CD4-positive, CD25-positive, alpha-beta regulatory T cell (primary cell): Measurements from ENCODE around the gene OXTR. TPM values are rescaled to one million over a fixed set of nuclear protein-coding genes. Genes with fewer than 3 reads are reported as not detected.

Experiments
- ATAC-seq, 2 donors: fragments of 150-1000 bp; cut with Tn5 transposase; one replicate each; pipeline ENCODE4 v1.10.0; 2021; ENCODE audit warnings: low read depth in 2 of 2, moderate number of reproducible peaks in 2 of 2, moderate library complexity in 1 of 2
- DNase-seq, 3 donors: peaks; one replicate each; pipeline versions ENCODE4 v3.0.0 to v3.0.0-alpha.2; 2012 to 2022; ENCODE audit warnings: mixed read lengths in 1 of 3
- H3K27ac ChIP-seq: one replicate; pipeline ENCODE4 v1.7.0; 2013; ENCODE audit warnings: mild to moderate bottlenecking, low read length; ENCODE audit not compliant: insufficient read depth, poor library complexity, severe bottlenecking
- H3K27me3 ChIP-seq: one replicate; pipeline ENCODE4 v1.7.0; 2013; ENCODE audit warnings: low read length; ENCODE audit not compliant: control insufficient read depth, insufficient read depth
- H3K36me3 ChIP-seq: one replicate; pipeline ENCODE4 v1.7.0; 2013; ENCODE audit warnings: mild to moderate bottlenecking, low read length, moderate library complexity; ENCODE audit not compliant: control insufficient read depth, insufficient read depth
- H3K4me1 ChIP-seq: 2 replicates; pipeline ENCODE4 v1.7.0; 2013; ENCODE audit warnings: mild to moderate bottlenecking, low read length; ENCODE audit not compliant: insufficient read depth, control insufficient read depth, poor library complexity, severe bottlenecking
- H3K4me3 ChIP-seq: one replicate; pipeline ENCODE4 v1.7.0; 2013; ENCODE audit warnings: low read depth, mild to moderate bottlenecking, low read length, moderate library complexity
- H3K9me3 ChIP-seq, 2 experiments: 1 replicate in 1 of 2; 2 replicates in 1 of 2; pipeline ENCODE4 v1.7.0; 2013; ENCODE audit warnings: low read length in 2 of 2, mild to moderate bottlenecking in 1 of 2, moderate library complexity in 1 of 2; ENCODE audit not compliant: control insufficient read depth in 2 of 2
- H3K27ac Mint-ChIP-seq, 3 donors: one replicate each; pipeline ENCODE4 v1.8.0; 2020 to 2022; ENCODE audit warnings: mild to moderate bottlenecking in 3 of 3, mixed read lengths in 3 of 3, moderate library complexity in 2 of 3
- H3K27me3 Mint-ChIP-seq: one replicate; pipeline ENCODE4 v1.8.0; 2022; ENCODE audit warnings: mild to moderate bottlenecking, mixed read lengths
- H3K36me3 Mint-ChIP-seq: one replicate; pipeline ENCODE4 v1.8.0; 2020; ENCODE audit warnings: mixed read lengths
- H3K4me1 Mint-ChIP-seq, 4 donors: one replicate each; pipeline ENCODE4 v1.8.0; 2020 to 2022; ENCODE audit warnings: mixed read lengths in 4 of 4, mild to moderate bottlenecking in 1 of 4
- H3K4me3 Mint-ChIP-seq, 4 donors: one replicate each; pipeline ENCODE4 v1.8.0; 2020 to 2022; ENCODE audit warnings: mild to moderate bottlenecking in 4 of 4, mixed read lengths in 4 of 4, moderate library complexity in 3 of 4
- H3K9me3 Mint-ChIP-seq, 7 donors: one replicate each; pipeline ENCODE4 v1.8.0; 2020 to 2022; ENCODE audit warnings: mixed read lengths in 7 of 7, mild to moderate bottlenecking in 3 of 7, moderate library complexity in 2 of 7
- polyA plus RNA-seq, 4 donors: library from polyadenylated mRNA; unstranded; fragments of 300-500 nt; fragmentation: Illumina TruSeq; gene quantifications; one replicate each; pipeline ENCODE4 v1.2.3, GENCODE V29; 2021
- total RNA-seq: library from RNA; stranded (reverse); gene quantifications from one replicate; pipeline ENCODE4 v1.2.3, GENCODE V29; 2022

OXTR gene
- total and polyA plus RNA-seq, 5 donors from 2014 or later = 0.17 TPM; not detected in 4

GRCh38 chr3:8759038-8759707 is 10.2 kb downstream of the OXTR start:
- peaks cover 6% of the 10 kb centered on the region for H3K27me3 Mint-ChIP-seq
- Histone ChIP-seq H3K27ac (no peak overlapping the region), H3K4me1 (no peaks in the 10 kb centered on the region), H3K36me3 (no peaks in the 10 kb centered on the region), H3K27me3 (no peaks in the 10 kb centered on the region), H3K9me3 (no peaks in the 10 kb centered on the region), H3K4me3 (no peak overlapping the region)
- H3K27ac Mint-ChIP-seq = no peak overlapping the region
- DNase-seq (no peak), ATAC-seq (no peak)
- no peaks in the 10 kb centered on the region for H3K9me3 Mint-ChIP-seq
- peaks cover 0 to 2% (median 0%) of the 10 kb centered on the region in 4 donors for H3K4me1 Mint-ChIP-seq
- H3K4me3 Mint-ChIP-seq = no peak overlapping the region
- H3K36me3 Mint-ChIP-seq = no peaks in the 10 kb centered on the region

- H3K4me1 Mint-ChIP-seq = peaks cover 0 to 2% (median 0%) of the 10 kb centered on the region in 4 donors
- H3K36me3 Mint-ChIP-seq = no peaks in the 10 kb centered on the region
- H3K27ac Mint-ChIP-seq = no peak overlapping the region
- DNase-seq (no peak), ATAC-seq (no peak)
- H3K9me3 Mint-ChIP-seq = no peaks in the 10 kb centered on the region
- Histone ChIP-seq H3K27ac (no peak overlapping the region), H3K36me3 (no peaks in the 10 kb centered on the region), H3K27me3 (no peaks in the 10 kb centered on the region), H3K4me3 (no peak overlapping the region), H3K9me3 (no peaks in the 10 kb centered on the region), H3K4me1 (no peaks in the 10 kb centered on the region)
- H3K27me3 Mint-ChIP-seq = peaks cover 6% of the 10 kb centered on the region
- no peak overlapping the region for H3K4me3 Mint-ChIP-seq
Observed at GRCh38 chr3:8757551-8758518, 11.6 kb downstream of the OXTR start.

GRCh38 chr3:8756671-8757070 is 12.7 kb downstream of the OXTR start:
- H3K27ac Mint-ChIP-seq = no peak overlapping the region
- Histone ChIP-seq H3K36me3 (no peaks in the 10 kb centered on the region), H3K27ac (no peak overlapping the region), H3K4me1 (no peaks in the 10 kb centered on the region), H3K4me3 (no peak overlapping the region), H3K27me3 (no peaks in the 10 kb centered on the region), H3K9me3 (no peaks in the 10 kb centered on the region)
- no peaks in the 10 kb centered on the region for H3K36me3 Mint-ChIP-seq
- H3K4me3 Mint-ChIP-seq = no peak overlapping the region
- DNase-seq (no peak), ATAC-seq (no peak)
- no peaks in the 10 kb centered on the region for H3K9me3 Mint-ChIP-seq
- H3K4me1 Mint-ChIP-seq = peaks cover 0 to 2% (median 0%) of the 10 kb centered on the region in 4 donors
- peaks cover 6% of the 10 kb centered on the region for H3K27me3 Mint-ChIP-seq

GRCh38 chr3:8755564-8756237 is 13.7 kb downstream of the OXTR start:
- Mint-ChIP-seq H3K27me3 (peaks cover 6% of the 10 kb centered on the region), H3K4me1 (peaks cover 0 to 2% (median 0%) of the 10 kb centered on the region in 4 donors), H3K36me3 (no peaks in the 10 kb centered on the region), H3K9me3 (no peaks in the 10 kb centered on the region), H3K4me3 (no peak overlapping the region), H3K27ac (no peak overlapping the region)
- ATAC-seq = no peak
- no peaks in the 10 kb centered on the region for H3K4me1 ChIP-seq
- no peak overlapping the region for H3K27ac ChIP-seq
- no peaks in the 10 kb centered on the region for H3K9me3 ChIP-seq
- no peak overlapping the region for H3K4me3 ChIP-seq
- H3K36me3 ChIP-seq = no peaks in the 10 kb centered on the region
- no peak for DNase-seq
- no peaks in the 10 kb centered on the region for H3K27me3 ChIP-seq

GRCh38 chr3:8755097-8755496 is 14.3 kb downstream of the OXTR start:
- Histone ChIP-seq H3K9me3 (no peaks in the 10 kb centered on the region), H3K4me1 (no peaks in the 10 kb centered on the region), H3K27me3 (no peaks in the 10 kb centered on the region), H3K4me3 (no peak overlapping the region), H3K27ac (no peak overlapping the region), H3K36me3 (no peaks in the 10 kb centered on the region)
- DNase-seq = no peak
- H3K9me3 Mint-ChIP-seq = no peaks in the 10 kb centered on the region
- H3K4me1 Mint-ChIP-seq = peaks cover 0 to 2% (median 0%) of the 10 kb centered on the region in 4 donors
- H3K4me3 Mint-ChIP-seq = no peak overlapping the region
- H3K27me3 Mint-ChIP-seq = peaks cover 6% of the 10 kb centered on the region
- H3K27ac Mint-ChIP-seq = no peak overlapping the region
- H3K36me3 Mint-ChIP-seq = no peaks in the 10 kb centered on the region
- ATAC-seq = no peak

- H3K36me3 ChIP-seq = no peaks in the 10 kb centered on the region
- Mint-ChIP-seq H3K4me3 (no peak overlapping the region), H3K9me3 (no peaks in the 10 kb centered on the region), H3K27me3 (peaks cover 6% of the 10 kb centered on the region), H3K36me3 (no peaks in the 10 kb centered on the region), H3K27ac (no peak overlapping the region), H3K4me1 (no peaks in the 10 kb centered on the region)
- ATAC-seq (no peak), DNase-seq (no peak)
- no peaks in the 10 kb centered on the region for H3K4me1 ChIP-seq
- H3K4me3 ChIP-seq = no peak overlapping the region
- no peak overlapping the region for H3K27ac ChIP-seq
- H3K27me3 ChIP-seq = no peaks in the 10 kb centered on the region
- no peaks in the 10 kb centered on the region for H3K9me3 ChIP-seq
Observed at GRCh38 chr3:8752832-8753231, 16.6 kb downstream of the OXTR start.

GRCh38 chr3:8749316-8749715 is 20.1 kb downstream of the OXTR start:
- H3K9me3 ChIP-seq = no peaks in the 10 kb centered on the region
- no peaks in the 10 kb centered on the region for H3K36me3 ChIP-seq
- Mint-ChIP-seq H3K27ac (no peak overlapping the region), H3K9me3 (peaks cover 0 to 2% (median 0%) of the 10 kb centered on the region in 7 donors), H3K4me3 (no peak overlapping the region), H3K36me3 (no peaks in the 10 kb centered on the region), H3K27me3 (no peaks in the 10 kb centered on the region), H3K4me1 (no peaks in the 10 kb centered on the region)
- no peak overlapping the region for H3K4me3 ChIP-seq
- DNase-seq (no peak), ATAC-seq (no peak)
- H3K27me3 ChIP-seq = no peaks in the 10 kb centered on the region
- H3K27ac ChIP-seq = no peak overlapping the region
- H3K4me1 ChIP-seq = no peaks in the 10 kb centered on the region
